Measurements from ENCODE around the gene CFB.

Gene CFB

GRCh38 chr6:31971993-31972708, 26.3 kb downstream of the CFB start, which contains the start of gene DXO (continued):
- TF ChIP-seq PRDM4 (tag by site-specific recombination; IDR thresholded peaks at IDR 0.05): peak; percentile 64; the same call in 1 of the 2 replicates
- TF ChIP-seq GLIS1 (tag by site-specific recombination; IDR thresholded peaks at IDR 0.05): peak; percentile 82
- TF ChIP-seq ZNF704 (tag by site-specific recombination; IDR thresholded peaks at IDR 0.05): no peak
- no peak for TF ChIP-seq PBX3 (CRISPR knock-in tag; IDR thresholded peaks at IDR 0.05)
- no peak for TF ChIP-seq ZNF112 (tag by site-specific recombination; IDR thresholded peaks at IDR 0.05)
- peak; percentile 73; the same call in 1 of the 2 replicates for TF ChIP-seq ZNF777 (tag by site-specific recombination; IDR thresholded peaks at IDR 0.05; ENCODE audit: borderline replicate concordance)
- TF ChIP-seq HOXD13 (CRISPR knock-in tag; IDR thresholded peaks at IDR 0.05; ENCODE audit: borderline replicate concordance): no peak
- peak; percentile 57; the same call in 1 of the 2 replicates for TF ChIP-seq YY1 (tag by site-specific recombination; IDR thresholded peaks at IDR 0.05)
- TF ChIP-seq ZBTB8A (tag by site-specific recombination; IDR thresholded peaks at IDR 0.05): peak; percentile 72
- no peak for TF ChIP-seq TCF7L2 (IDR thresholded peaks at IDR 0.05; ENCODE audit: borderline replicate concordance, low read depth, low read length)
- no peak; the same call in 1 of the 2 replicates for TF ChIP-seq BCL11A (tag by site-specific recombination; IDR thresholded peaks at IDR 0.05; ENCODE audit: low read depth)
- peak; percentile 100 for TF ChIP-seq ZBTB21 (tag by site-specific recombination; IDR thresholded peaks at IDR 0.05)
- TF ChIP-seq KLF8 (tag by site-specific recombination; IDR thresholded peaks at IDR 0.05): peak; percentile 99
- TF ChIP-seq SCRT1 (tag by site-specific recombination; IDR thresholded peaks at IDR 0.05; ENCODE audit: borderline replicate concordance): no peak
- TF ChIP-seq ZNF10 (tag by site-specific recombination; IDR thresholded peaks at IDR 0.05): no peak
- TF ChIP-seq GLI4 (tag by site-specific recombination; IDR thresholded peaks at IDR 0.05): peak; percentile 16; the same call in 1 of the 2 replicates
- TF ChIP-seq ZNF138 (tag by site-specific recombination; IDR thresholded peaks at IDR 0.05; ENCODE audit: borderline replicate concordance): no peak
- TF ChIP-seq ZNF26 (tag by site-specific recombination; IDR thresholded peaks at IDR 0.05): no peak
- TF ChIP-seq ZNF624 (tag by site-specific recombination; IDR thresholded peaks at IDR 0.05): no peak
- peak; percentile 76 for TF ChIP-seq ZNF324 (tag by site-specific recombination; IDR thresholded peaks at IDR 0.05)
- TF ChIP-seq ZFHX2 (tag by site-specific recombination; conservative IDR thresholded peaks at IDR 0.05): peak; percentile 93
- peak; percentile 88 for TF ChIP-seq ZBTB26 (tag by site-specific recombination; optimal IDR thresholded peaks at IDR 0.05)
- peak; percentile 92 for TF ChIP-seq ZBTB20 (tag by site-specific recombination; IDR thresholded peaks at IDR 0.05)
- TF ChIP-seq ZNF654 (tag by site-specific recombination; IDR thresholded peaks at IDR 0.05; ENCODE audit: low read depth): no peak
- 0 out of 2 replicates have a peak, but pooled peaks have one; percentile 68 for TF ChIP-seq ZNF148 (tag by site-specific recombination; IDR thresholded peaks at IDR 0.05; ENCODE audit: borderline replicate concordance)
- peak; percentile 66 for TF ChIP-seq OVOL3 (tag by site-specific recombination; IDR thresholded peaks at IDR 0.05)
- TF ChIP-seq ZSCAN4 (tag by site-specific recombination; IDR thresholded peaks at IDR 0.05): no peak; the same call in 1 of the 2 replicates
- TF ChIP-seq ZNF596 (tag by site-specific recombination; IDR thresholded peaks at IDR 0.05): no peak
- TF ChIP-seq ZNF747 (tag by site-specific recombination; IDR thresholded peaks at IDR 0.05): no peak

Data from HEK293 (cell line).